Measurements from ENCODE around the gene ERMARD.

DNA sequence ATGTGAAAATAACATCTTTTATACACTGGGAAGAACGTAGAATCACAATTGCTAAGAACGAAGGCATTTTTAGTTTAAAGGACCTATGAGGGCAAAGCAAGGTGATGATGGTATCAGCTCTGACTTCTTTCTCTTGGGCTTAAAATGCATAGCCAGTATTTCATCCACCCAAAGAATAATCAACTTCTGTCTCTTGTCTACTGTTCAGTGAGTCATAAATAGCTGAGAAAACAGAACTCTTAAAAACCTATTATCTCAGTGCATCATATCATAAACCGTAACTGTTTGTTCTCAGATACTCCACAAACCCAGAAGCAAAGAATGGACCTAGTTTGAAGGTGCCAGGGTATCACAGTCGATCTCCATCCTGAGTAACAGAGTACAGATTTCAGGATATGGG lies 32.3 kb upstream of the ERMARD start:
- TF ChIP-seq CTCF (IDR thresholded peaks at IDR 0.05) (no peak), POLR2A (IDR thresholded peaks at IDR 0.05) (no peak)

Data from lower leg skin (tissue), 3 donors.